Cardiac muscle cell (in vitro differentiated cells and primary cell): Measurements from ENCODE around the gene RBM10. TPM values are rescaled to one million over a fixed set of nuclear protein-coding genes. Genes with fewer than 3 reads are reported as not detected.

ENCODE experiments used
- DNase-seq, 2 donors: peaks; one replicate each; pipeline versions ENCODE4 v3.0.0 to v3.0.0-alpha.2; 2010 to 2017; ENCODE audit warnings: low read depth in 1 of 2, low spot score in 1 of 2
- H3K27ac ChIP-seq: fragments of 200-600 bp; sonication (generic); 2 replicates; pipeline ENCODE4 v1.5.1; 2016
- H3K27me3 ChIP-seq: fragments of 200-600 bp; sonication (generic); 2 replicates; pipeline ENCODE4 v1.6.0; 2016; ENCODE audit warnings: control low read depth
- H3K36me3 ChIP-seq: fragments of 200-600 bp; sonication (generic); 2 replicates; pipeline ENCODE4 v1.5.1; 2016; ENCODE audit warnings: control low read depth
- H3K4me1 ChIP-seq: fragments of 200-600 bp; sonication (generic); 2 replicates; pipeline ENCODE4 v1.8.1; 2017; ENCODE audit warnings: low read depth, mild to moderate bottlenecking, mixed run types
- H3K4me3 ChIP-seq: fragments of 200-600 bp; sonication (generic); 2 replicates; pipeline ENCODE4 v1.5.1; 2016; ENCODE audit warnings: mild to moderate bottlenecking
- H3K9me3 ChIP-seq: fragments of 200-600 bp; sonication (generic); 2 replicates; pipeline ENCODE4 v1.5.1; 2017; ENCODE audit warnings: low read depth, mild to moderate bottlenecking, control low read depth
- CTCF ChIP-seq: IDR thresholded peaks from 2 replicates; pipeline ENCODE4 v1.5.1; 2012; ENCODE audit warnings: low read depth, mild to moderate bottlenecking, low read length
- polyA plus RNA-seq: library from polyadenylated mRNA; unstranded; fragments of >200 nt; fragmentation: Nextera tagmentation; extraction: Ambion mirVana; gene quantifications from 2 replicates; pipeline ENCODE4 v1.2.1, GENCODE V29; 2016
- total RNA-seq: library from RNA; depleted of rRNA; stranded (reverse); fragments of >200 nt; gene quantifications from 2 replicates; pipeline ENCODE4 v1.2.3, GENCODE V29; 2016

RBM10 gene
- total and polyA plus RNA-seq, 2 experiments from 2014 or later: 48.7 to 70.0 TPM

GRCh38 chrX:47209508-47210238 is 64.7 kb downstream of the RBM10 start:
- no peaks in the 10 kb centered on the region for H3K27me3 ChIP-seq
- H3K27ac ChIP-seq: no peak overlapping the region
- no peak for DNase-seq
- H3K9me3 ChIP-seq: no peaks in the 10 kb centered on the region
- TF ChIP-seq CTCF: no peak
- peaks cover 92% of the 10 kb centered on the region for H3K36me3 ChIP-seq
- no peak overlapping the region for H3K4me3 ChIP-seq
- H3K4me1 ChIP-seq: no peaks in the 10 kb centered on the region

- H3K27ac ChIP-seq: no peak overlapping the region
- no peak for DNase-seq
- H3K27me3 ChIP-seq: no peaks in the 10 kb centered on the region
- no peak overlapping the region for H3K4me3 ChIP-seq
- no peak for TF ChIP-seq CTCF
- no peaks in the 10 kb centered on the region for H3K4me1 ChIP-seq
- H3K36me3 ChIP-seq: peaks cover 90% of the 10 kb centered on the region
- H3K9me3 ChIP-seq: no peaks in the 10 kb centered on the region
Measured at GRCh38 chrX:47210661-47211425, 65.8 kb downstream of the RBM10 start.

GRCh38 chrX:47212381-47213293 is 67.6 kb downstream of the RBM10 start:
- peaks cover 73% of the 10 kb centered on the region for H3K36me3 ChIP-seq
- no peak overlapping the region for H3K27ac ChIP-seq
- H3K4me1 ChIP-seq: no peaks in the 10 kb centered on the region
- TF ChIP-seq CTCF: no peak
- H3K9me3 ChIP-seq: no peaks in the 10 kb centered on the region
- DNase-seq: no peak
- H3K27me3 ChIP-seq: no peaks in the 10 kb centered on the region
- no peak overlapping the region for H3K4me3 ChIP-seq

GRCh38 chrX:47214435-47215077 is 69.5 kb downstream of the RBM10 start:
- no peak for DNase-seq
- Histone ChIP-seq H3K36me3 (peaks cover 57% of the 10 kb centered on the region), H3K27ac (peak overlapping the region; percentile 84), H3K4me3 (no peak overlapping the region), H3K27me3 (no peaks in the 10 kb centered on the region), H3K4me1 (no peaks in the 10 kb centered on the region), H3K9me3 (no peaks in the 10 kb centered on the region)
- no peak for TF ChIP-seq CTCF
